Ascending aorta (tissue), 2 donors: Measurements from ENCODE around the gene RALGAPB. TPM values are rescaled to one million over a fixed set of nuclear protein-coding genes. Genes with fewer than 3 reads are reported as not detected.

ENCODE experiments used
- DNase-seq, 2 donors: peaks; one replicate each; pipeline ENCODE4 v3.0.0-alpha.2; 2019; ENCODE audit warnings: low spot score in 2 of 2
- H3K27ac ChIP-seq, 2 donors: fragments of 200-600 bp; sonication (generic); one replicate each; pipeline ENCODE4 v1.5.1; 2016 to 2017; ENCODE audit warnings: mild to moderate bottlenecking in 1 of 2
- H3K27me3 ChIP-seq: fragments of 200-600 bp; sonication (generic); one replicate; pipeline ENCODE4 v1.5.1; 2017
- H3K36me3 ChIP-seq, 2 donors: fragments of 200-600 bp; sonication (generic); one replicate each; pipeline ENCODE4 v1.5.1; 2016
- H3K4me1 ChIP-seq, 2 donors: fragments of 200-600 bp; sonication (generic); one replicate each; pipeline ENCODE4 v1.5.1; 2016 to 2017; ENCODE audit warnings: mild to moderate bottlenecking in 1 of 2
- H3K4me3 ChIP-seq, 2 donors: fragments of 200-600 bp; sonication (generic); one replicate each; pipeline ENCODE4 v1.5.1; 2016 to 2017; ENCODE audit warnings: mild to moderate bottlenecking in 1 of 2
- H3K9me3 ChIP-seq, 2 donors: fragments of 200-600 bp; sonication (generic); one replicate each; pipeline ENCODE4 v1.5.1; 2016
- CTCF ChIP-seq, 3 experiments: fragments of 200-600 bp in 2 of 3; fragments of 450-650 bp in 1 of 3; sonication (generic) in 2 of 3; IDR thresholded peaks; one replicate each; pipeline ENCODE4 v1.5.1; 2016 to 2019; ENCODE audit warnings: antibody characterized with exemption in 3 of 3, mild to moderate bottlenecking in 1 of 3, moderate library complexity in 1 of 3
- intact Hi-C: fragments of 100-400 bp; cut with DNase I; formaldehyde crosslinking; loops from one replicate; pipeline ENCODE4 v1.15.1; 2023
- total RNA-seq: library from RNA; depleted of rRNA; stranded (reverse); fragments of >200 nt; gene quantifications from one replicate; pipeline ENCODE4 v1.1.0, GENCODE V29; 2016

The RALGAPB gene
- total RNA-seq, 1 donor from 2014 or later, result 19.4 TPM

GRCh38 chr20:38620441-38620840, 147.8 kb downstream of the RALGAPB start:
- no peak for DNase-seq
- Histone ChIP-seq H3K27ac (no peak overlapping the region), H3K4me3 (no peak overlapping the region), H3K36me3 (no peaks in the 10 kb centered on the region), H3K4me1 (no peaks in the 10 kb centered on the region), H3K9me3 (no peaks in the 10 kb centered on the region), H3K27me3 (no peaks in the 10 kb centered on the region)
- TF ChIP-seq CTCF (IDR thresholded peaks at IDR 0.05), result no peak
- intact Hi-C loops, result no loop called here

- TF ChIP-seq CTCF (IDR thresholded peaks at IDR 0.05), result no peak
- no peaks in the 10 kb centered on the region for H3K36me3 ChIP-seq
- no peaks in the 10 kb centered on the region for H3K9me3 ChIP-seq
- intact Hi-C loops, result no loop called here
- no peak overlapping the region for H3K27ac ChIP-seq
- DNase-seq, result no peak
- no peaks in the 10 kb centered on the region for H3K4me1 ChIP-seq
- H3K27me3 ChIP-seq, result no peaks in the 10 kb centered on the region
- no peak overlapping the region for H3K4me3 ChIP-seq
Observed at GRCh38 chr20:38623061-38623460, 150.4 kb downstream of the RALGAPB start.

- no peaks in the 10 kb centered on the region for H3K9me3 ChIP-seq
- no peaks in the 10 kb centered on the region for H3K27me3 ChIP-seq
- H3K4me3 ChIP-seq, result no peak overlapping the region
- intact Hi-C loops, result no loop called here
- no peaks in the 10 kb centered on the region for H3K36me3 ChIP-seq
- DNase-seq, result no peak
- H3K4me1 ChIP-seq, result no peaks in the 10 kb centered on the region
- TF ChIP-seq CTCF (IDR thresholded peaks at IDR 0.05), result no peak
- H3K27ac ChIP-seq, result no peak overlapping the region
Observed at GRCh38 chr20:38624084-38624483, 151.4 kb downstream of the RALGAPB start.

- intact Hi-C loops, result no loop called here
- H3K9me3 ChIP-seq, result no peaks in the 10 kb centered on the region
- H3K4me1 ChIP-seq, result no peaks in the 10 kb centered on the region
- DNase-seq, result no peak
- no peaks in the 10 kb centered on the region for H3K27me3 ChIP-seq
- H3K4me3 ChIP-seq, result no peak overlapping the region
- H3K27ac ChIP-seq, result no peak overlapping the region
- H3K36me3 ChIP-seq, result no peaks in the 10 kb centered on the region
- TF ChIP-seq CTCF (IDR thresholded peaks at IDR 0.05), result no peak
Observed at GRCh38 chr20:38625896-38626295, 153.3 kb downstream of the RALGAPB start.

GRCh38 chr20:38626921-38627659, 154.4 kb downstream of the RALGAPB start:
- no peak for DNase-seq

More at GRCh38 chr20:38626921-38627659, 154.4 kb downstream of the RALGAPB start:
- H3K9me3 ChIP-seq, result no peaks in the 10 kb centered on the region
- H3K36me3 ChIP-seq, result no peaks in the 10 kb centered on the region
- H3K4me3 ChIP-seq, result no peak overlapping the region
- H3K4me1 ChIP-seq, result no peaks in the 10 kb centered on the region
- no peak overlapping the region for H3K27ac ChIP-seq
- no peaks in the 10 kb centered on the region for H3K27me3 ChIP-seq
- intact Hi-C loops, result no loop called here
- no peak for TF ChIP-seq CTCF (IDR thresholded peaks at IDR 0.05)

Other genes starting within 250 kb of the RALGAPB start
- 15.2 TPM for gene KIAA1755, start 212.1 kb upstream of the RALGAPB start, total RNA-seq
- gene BPI, start 168.7 kb upstream of the RALGAPB start, total RNA-seq, result not detected
- gene LBP, start 126.4 kb upstream of the RALGAPB start, total RNA-seq, result 18.8 TPM
- gene SNHG17, start 37.5 kb upstream of the RALGAPB start, total RNA-seq, result 129 TPM
- gene ADIG, start 108.4 kb downstream of the RALGAPB start, total RNA-seq, result not detected
- gene ARHGAP40, start 129.0 kb downstream of the RALGAPB start, total RNA-seq, result not detected